ENCODE measurements around the gene GNB2.
"Not testable (repeated sequence)": the region's sequence is repeated elsewhere in the genome, so short reads cannot be mapped to it uniquely, and the experiment has no call there.

GNB2 gene

GRCh38 chr7:100665168-100665726 lies 8.3 kb upstream of the GNB2 start:
- DNase-seq, result no peak

GRCh38 chr7:100667331-100668068 lies 6.0 kb upstream of the GNB2 start:
- no peak for DNase-seq

GRCh38 chr7:100668069-100668449 lies 5.5 kb upstream of the GNB2 start:
- DNase-seq, result no peak

GRCh38 chr7:100669106-100669505 lies 4.4 kb upstream of the GNB2 start:
- not testable (repeated sequence) for DNase-seq

- DNase-seq, result no peak
These were observed 3.5 kb upstream of the GNB2 start for GRCh38 chr7:100670074-100670473.

GRCh38 chr7:100671353-100672327 lies 1.9 kb upstream of the GNB2 start:
- DNase-seq, result no peak

- no peak for DNase-seq
These were observed 436 bp downstream of the GNB2 start for GRCh38 chr7:100673942-100674410.

GRCh38 chr7:100674411-100675104 lies 1.0 kb downstream of the GNB2 start:
- no peak for DNase-seq

- no peak for DNase-seq
These were observed 1.5 kb downstream of the GNB2 start for GRCh38 chr7:100675105-100675451.

- no peak for DNase-seq
These were observed 2.2 kb downstream of the GNB2 start for GRCh38 chr7:100675581-100676350.

- no peak for DNase-seq
These were observed 3.2 kb downstream of the GNB2 start for GRCh38 chr7:100676501-100677306.

GRCh38 chr7:100677308-100678267 lies 4.0 kb downstream of the GNB2 start:
- no peak for DNase-seq

- DNase-seq, result no peak
These were observed 4.9 kb downstream of the GNB2 start for GRCh38 chr7:100678291-100678984.

- DNase-seq, result no peak
These were observed 5.8 kb downstream of the GNB2 start for GRCh38 chr7:100679129-100679926.

GRCh38 chr7:100679927-100680575 lies 6.5 kb downstream of the GNB2 start:
- DNase-seq, result no peak

GRCh38 chr7:100680576-100681271 lies 7.2 kb downstream of the GNB2 start:
- no peak for DNase-seq

GRCh38 chr7:100681491-100682227 lies 8.1 kb downstream of the GNB2 start:
- DNase-seq, result no peak

Measured in NCI-H524 treated with DMSO at 0.1 percent for 48 hours (cell line).